OCI-LY3 (cell line): ENCODE measurements around the gene SGMS2.

Source experiments
- EZH2phosphoT487 ChIP-seq: fragments of 200-600 bp; shearing (Covaris generic); IDR thresholded peaks from 2 replicates; pipeline ENCODE4 v1.6.1; 2018; ENCODE audit warnings: antibody characterized with exemption, mixed run types, low read depth
- TF ChIP-seq, protein P1 (sequence below): fragments of 200-600, 300-600 bp; sonication (generic); IDR thresholded peaks from 2 replicates; pipeline ENCODE4 v1.5.1; 2014; ENCODE audit warnings: antibody characterized with exemption, low read length, low read depth

DNA sequence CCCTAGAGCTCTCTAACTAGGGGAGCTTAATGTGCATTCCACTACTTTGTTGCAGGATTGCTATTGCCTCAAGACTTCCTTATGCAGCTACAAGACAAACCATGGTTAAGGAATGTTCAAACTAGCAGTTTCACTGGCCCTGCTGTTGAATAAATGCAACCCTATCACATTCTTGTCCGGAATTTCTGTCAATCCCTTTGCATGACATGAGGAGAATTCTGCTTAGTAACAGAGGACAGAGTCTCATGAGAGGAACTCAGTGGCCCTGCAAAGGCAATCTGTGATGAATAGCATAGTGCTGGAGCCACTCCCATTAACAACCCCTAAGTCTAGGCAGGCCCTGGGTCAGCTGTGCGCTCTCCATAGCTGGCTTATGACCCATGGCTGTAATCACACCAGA lies 30.7 kb upstream of the SGMS2 start:
- TF ChIP-seq, protein P1, sequence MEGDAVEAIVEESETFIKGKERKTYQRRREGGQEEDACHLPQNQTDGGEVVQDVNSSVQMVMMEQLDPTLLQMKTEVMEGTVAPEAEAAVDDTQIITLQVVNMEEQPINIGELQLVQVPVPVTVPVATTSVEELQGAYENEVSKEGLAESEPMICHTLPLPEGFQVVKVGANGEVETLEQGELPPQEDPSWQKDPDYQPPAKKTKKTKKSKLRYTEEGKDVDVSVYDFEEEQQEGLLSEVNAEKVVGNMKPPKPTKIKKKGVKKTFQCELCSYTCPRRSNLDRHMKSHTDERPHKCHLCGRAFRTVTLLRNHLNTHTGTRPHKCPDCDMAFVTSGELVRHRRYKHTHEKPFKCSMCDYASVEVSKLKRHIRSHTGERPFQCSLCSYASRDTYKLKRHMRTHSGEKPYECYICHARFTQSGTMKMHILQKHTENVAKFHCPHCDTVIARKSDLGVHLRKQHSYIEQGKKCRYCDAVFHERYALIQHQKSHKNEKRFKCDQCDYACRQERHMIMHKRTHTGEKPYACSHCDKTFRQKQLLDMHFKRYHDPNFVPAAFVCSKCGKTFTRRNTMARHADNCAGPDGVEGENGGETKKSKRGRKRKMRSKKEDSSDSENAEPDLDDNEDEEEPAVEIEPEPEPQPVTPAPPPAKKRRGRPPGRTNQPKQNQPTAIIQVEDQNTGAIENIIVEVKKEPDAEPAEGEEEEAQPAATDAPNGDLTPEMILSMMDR = no peak
- TF ChIP-seq EZH2phosphoT487 = no peak
